Measurements from ENCODE around the gene NKD1. TPM values are rescaled to one million over a fixed set of nuclear protein-coding genes. Genes with fewer than 3 reads are reported as not detected.
"Not testable (repeated sequence)": the region's sequence is repeated elsewhere in the genome, so short reads cannot be mapped to it uniquely, and the experiment has no call there.

The NKD1 gene
- total RNA-seq, 1 experiment from 2014 or later = 0.06 TPM

GRCh38 chr16:50578137-50578536 is 29.9 kb downstream of the NKD1 start:
- DNase-seq (ENCODE audit: low read depth) = no peak

GRCh38 chr16:50579373-50579772 is 31.2 kb downstream of the NKD1 start:
- DNase-seq (ENCODE audit: low read depth) = not testable (repeated sequence)

GRCh38 chr16:50580180-50580798 is 32.1 kb downstream of the NKD1 start:
- no peak for DNase-seq (ENCODE audit: low read depth)

- DNase-seq (ENCODE audit: low read depth) = no peak
Observed at GRCh38 chr16:50581845-50582244, 33.6 kb downstream of the NKD1 start.

- DNase-seq (ENCODE audit: low read depth) = no peak
Observed at GRCh38 chr16:50583211-50583610, 35.0 kb downstream of the NKD1 start.

- DNase-seq (ENCODE audit: low read depth) = no peak
Observed at GRCh38 chr16:50584033-50584722, 36.0 kb downstream of the NKD1 start.

- DNase-seq (ENCODE audit: low read depth) = no peak
Observed at GRCh38 chr16:50585331-50585776, 37.2 kb downstream of the NKD1 start.

- no peak for DNase-seq (ENCODE audit: low read depth)
Observed at GRCh38 chr16:50587543-50587942, 39.3 kb downstream of the NKD1 start.

- DNase-seq (ENCODE audit: low read depth) = no peak
Observed at GRCh38 chr16:50588276-50588675, 40.1 kb downstream of the NKD1 start.

GRCh38 chr16:50591209-50591608 is 43.0 kb downstream of the NKD1 start:
- no peak for DNase-seq (ENCODE audit: low read depth)

- DNase-seq (ENCODE audit: low read depth) = no peak
Observed at GRCh38 chr16:50591800-50592771, 43.9 kb downstream of the NKD1 start.

GRCh38 chr16:50592996-50593395 is 44.8 kb downstream of the NKD1 start:
- no peak for DNase-seq (ENCODE audit: low read depth)

- peak; percentile 29 for DNase-seq (ENCODE audit: low read depth)
Observed at GRCh38 chr16:50593410-50594150, 45.4 kb downstream of the NKD1 start.

GRCh38 chr16:50594308-50595260 is 46.4 kb downstream of the NKD1 start:
- no peak for DNase-seq (ENCODE audit: low read depth)

- no peak for DNase-seq (ENCODE audit: low read depth)
Observed at GRCh38 chr16:50595859-50596258, 47.7 kb downstream of the NKD1 start.

GRCh38 chr16:50596762-50597450 is 48.7 kb downstream of the NKD1 start:
- no peak for DNase-seq (ENCODE audit: low read depth)

GRCh38 chr16:50597563-50598255 is 49.5 kb downstream of the NKD1 start:
- no peak for DNase-seq (ENCODE audit: low read depth)

GRCh38 chr16:50598256-50598894 is 50.2 kb downstream of the NKD1 start:
- DNase-seq (ENCODE audit: low read depth) = no peak

Measured in LHCN-M2 (cell line).